ENCODE data around the gene ACAA1. TPM values are rescaled to one million over a fixed set of nuclear protein-coding genes. Genes with fewer than 3 reads are reported as not detected.
"Not testable (repeated sequence)": the region's sequence is repeated elsewhere in the genome, so short reads cannot be mapped to it uniquely, and the experiment has no call there.

ACAA1 gene
- total RNA-seq, 6 experiments from 2014 or later = 192 to 441 (median 309) TPM

DNA sequence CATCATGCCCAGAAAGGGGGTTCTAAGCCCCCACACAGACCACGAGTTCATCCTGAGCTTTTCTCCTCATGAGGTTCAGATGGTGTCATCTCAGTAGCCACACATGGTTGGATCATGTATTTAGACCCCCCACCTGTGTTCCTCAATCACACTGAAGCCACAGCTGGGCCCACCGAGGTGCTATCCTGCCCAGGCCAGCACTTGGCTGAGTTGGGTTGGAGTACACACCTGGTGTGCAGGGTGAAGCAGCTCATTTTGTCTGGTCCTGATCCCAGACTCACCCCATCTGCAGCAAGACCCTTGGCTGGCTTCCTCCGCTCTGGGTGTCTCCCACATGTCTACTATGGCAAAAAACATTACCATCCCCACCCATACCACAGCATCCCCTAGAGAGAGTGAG lies 41.9 kb downstream of the ACAA1 start:
- no peaks in the 10 kb centered on the region for H3K36me3 ChIP-seq
- no peak overlapping the region for H3K4me3 ChIP-seq
- ATAC-seq (no peak), DNase-seq (no peak)
- H3K9me3 ChIP-seq = no peaks in the 10 kb centered on the region
- WGBS (ENCODE audit: insufficient coverage, low coverage, low lambda C conversion rate, missing lambda C conversion rate) = 66% methylated on average over 2 of the region's 3 CpGs
- no peaks in the 10 kb centered on the region for H3K4me1 ChIP-seq
- no peaks in the 10 kb centered on the region for H3K27me3 ChIP-seq
- intact Hi-C loops (cut with DNase I) = no loop called here
- no peak overlapping the region for H3K27ac ChIP-seq
- no peak for TF ChIP-seq POLR2A (IDR thresholded peaks at IDR 0.05)
- TF ChIP-seq, protein P1, sequence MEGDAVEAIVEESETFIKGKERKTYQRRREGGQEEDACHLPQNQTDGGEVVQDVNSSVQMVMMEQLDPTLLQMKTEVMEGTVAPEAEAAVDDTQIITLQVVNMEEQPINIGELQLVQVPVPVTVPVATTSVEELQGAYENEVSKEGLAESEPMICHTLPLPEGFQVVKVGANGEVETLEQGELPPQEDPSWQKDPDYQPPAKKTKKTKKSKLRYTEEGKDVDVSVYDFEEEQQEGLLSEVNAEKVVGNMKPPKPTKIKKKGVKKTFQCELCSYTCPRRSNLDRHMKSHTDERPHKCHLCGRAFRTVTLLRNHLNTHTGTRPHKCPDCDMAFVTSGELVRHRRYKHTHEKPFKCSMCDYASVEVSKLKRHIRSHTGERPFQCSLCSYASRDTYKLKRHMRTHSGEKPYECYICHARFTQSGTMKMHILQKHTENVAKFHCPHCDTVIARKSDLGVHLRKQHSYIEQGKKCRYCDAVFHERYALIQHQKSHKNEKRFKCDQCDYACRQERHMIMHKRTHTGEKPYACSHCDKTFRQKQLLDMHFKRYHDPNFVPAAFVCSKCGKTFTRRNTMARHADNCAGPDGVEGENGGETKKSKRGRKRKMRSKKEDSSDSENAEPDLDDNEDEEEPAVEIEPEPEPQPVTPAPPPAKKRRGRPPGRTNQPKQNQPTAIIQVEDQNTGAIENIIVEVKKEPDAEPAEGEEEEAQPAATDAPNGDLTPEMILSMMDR (IDR thresholded peaks at IDR 0.05) = no peak

DNA sequence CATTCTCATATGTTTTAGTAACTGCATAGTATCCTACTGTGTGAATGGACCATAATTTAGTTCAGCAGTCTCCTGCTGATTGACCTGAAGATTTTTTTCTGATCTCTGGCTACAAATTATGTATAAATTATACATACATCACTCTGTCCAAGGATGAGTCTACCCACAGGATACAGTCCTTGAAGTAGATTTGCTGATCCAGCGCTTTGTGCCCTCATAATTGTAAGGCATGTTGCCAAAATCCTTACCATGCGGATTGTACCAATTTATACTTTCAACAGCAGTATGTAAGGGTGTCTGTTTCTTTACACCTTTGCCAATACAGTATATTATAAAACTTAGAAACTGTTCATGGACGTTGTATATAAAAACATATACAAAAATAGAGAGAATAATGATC lies 46.5 kb downstream of the ACAA1 start:
- H3K4me1 ChIP-seq = peaks cover 0 to 11% (median 0%) of the 10 kb centered on the region in 4 donors
- H3K36me3 ChIP-seq = no peaks in the 10 kb centered on the region
- no peak overlapping the region for H3K27ac ChIP-seq
- TF ChIP-seq, protein P1 (IDR thresholded peaks at IDR 0.05) = no peak
- no peak for TF ChIP-seq POLR2A (IDR thresholded peaks at IDR 0.05)
- WGBS (ENCODE audit: insufficient coverage, low coverage, low lambda C conversion rate, missing lambda C conversion rate) = 68% methylated on average over 3 of the region's 3 CpGs
- no peaks in the 10 kb centered on the region for H3K27me3 ChIP-seq
- intact Hi-C loops (cut with DNase I) = no loop called here
- DNase-seq (no peak), ATAC-seq (no peak)
- H3K9me3 ChIP-seq = no peaks in the 10 kb centered on the region
- H3K4me3 ChIP-seq = no peak overlapping the region

DNA sequence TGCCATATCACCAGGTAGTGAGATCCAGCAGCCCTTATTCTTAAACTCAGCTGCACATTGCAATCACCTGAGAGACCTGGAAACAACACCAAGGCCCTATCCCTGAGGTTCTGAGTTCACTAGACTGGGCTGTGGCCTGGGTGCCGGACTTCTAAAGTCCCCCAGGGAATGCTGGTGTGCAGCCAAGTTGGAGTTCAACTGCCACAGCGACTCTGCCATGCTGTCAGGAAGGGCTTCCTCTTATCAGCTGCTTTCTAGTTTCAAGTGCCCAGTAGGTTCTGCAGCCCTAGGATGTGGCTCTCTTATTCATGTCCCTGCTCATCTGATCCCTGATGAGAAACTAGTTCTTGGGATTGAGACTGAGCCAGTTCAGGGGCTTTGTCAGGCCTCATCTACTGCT lies 47.8 kb downstream of the ACAA1 start:
- H3K27ac ChIP-seq = no peak overlapping the region
- intact Hi-C loops (cut with DNase I) = no loop called here
- WGBS (ENCODE audit: insufficient coverage, low coverage, low lambda C conversion rate, missing lambda C conversion rate) = no CpG with 5 or more reads among the region's 2 CpGs
- H3K9me3 ChIP-seq = no peaks in the 10 kb centered on the region
- H3K4me3 ChIP-seq = no peak overlapping the region
- TF ChIP-seq POLR2A (IDR thresholded peaks at IDR 0.05) = no peak
- TF ChIP-seq, protein P1 (IDR thresholded peaks at IDR 0.05) = no peak
- no peaks in the 10 kb centered on the region for H3K27me3 ChIP-seq
- DNase-seq = no peak
- H3K4me1 ChIP-seq = peaks cover 0 to 11% (median 0%) of the 10 kb centered on the region in 4 donors
- no peaks in the 10 kb centered on the region for H3K36me3 ChIP-seq
- no peak for ATAC-seq

DNA sequence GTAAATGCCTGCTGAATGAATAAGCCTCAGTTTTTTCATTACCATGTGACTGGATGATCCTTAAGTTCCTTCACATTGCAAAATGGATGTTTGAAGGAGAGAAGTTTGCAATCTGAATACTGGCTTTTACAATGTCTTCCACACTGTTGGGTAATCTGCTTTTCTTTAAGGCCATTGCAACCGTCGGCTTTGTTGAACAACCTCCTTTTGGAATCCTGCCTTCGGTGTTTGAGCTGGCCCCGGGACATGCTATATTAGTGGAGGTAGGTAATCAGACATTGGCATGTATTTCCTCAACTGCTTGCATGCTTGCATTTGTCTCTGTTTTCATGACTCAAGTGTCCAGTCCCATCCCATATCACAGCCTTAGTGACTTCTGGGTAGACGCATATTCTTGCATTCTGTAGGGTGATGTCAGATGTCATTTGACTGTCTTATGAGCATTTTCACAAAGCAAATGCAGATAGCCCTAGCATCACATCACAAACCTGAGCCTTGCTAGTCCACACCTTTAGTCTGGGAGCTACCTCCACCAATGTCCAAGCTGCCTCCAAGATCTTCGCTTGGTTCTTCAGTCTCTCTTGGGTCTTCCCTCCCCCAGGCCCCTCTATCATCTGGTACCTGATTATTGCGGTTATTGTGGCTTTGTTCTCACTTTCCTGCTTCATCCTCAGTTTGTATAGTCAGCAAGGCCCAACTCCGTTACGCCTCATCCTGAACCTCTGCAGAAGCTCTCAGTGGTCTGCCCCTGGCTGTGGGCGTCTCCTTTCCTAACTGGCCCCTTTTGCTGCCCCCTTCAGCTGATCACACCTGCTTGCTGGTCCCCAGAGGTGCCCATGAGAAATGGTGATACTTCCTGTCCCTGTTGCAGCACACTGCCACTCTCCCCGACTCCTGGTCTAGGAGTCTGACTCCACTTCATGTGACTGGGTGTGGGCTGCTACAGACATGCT lies 48.5 kb downstream of the ACAA1 start:
- no peak overlapping the region for H3K27ac ChIP-seq
- no peaks in the 10 kb centered on the region for H3K9me3 ChIP-seq
- peaks cover 0 to 11% (median 0%) of the 10 kb centered on the region in 4 donors for H3K4me1 ChIP-seq
- H3K36me3 ChIP-seq = no peaks in the 10 kb centered on the region
- ATAC-seq (no peak), DNase-seq (no peak)
- WGBS (ENCODE audit: insufficient coverage, low coverage, low lambda C conversion rate, missing lambda C conversion rate) = 83% methylated on average over 6 of the region's 11 CpGs
- H3K4me3 ChIP-seq = no peak overlapping the region
- no peaks in the 10 kb centered on the region for H3K27me3 ChIP-seq
- intact Hi-C loops (cut with DNase I) = no loop called here
- no peak for TF ChIP-seq POLR2A (IDR thresholded peaks at IDR 0.05)
- TF ChIP-seq, protein P1 (IDR thresholded peaks at IDR 0.05) = no peak

DNA sequence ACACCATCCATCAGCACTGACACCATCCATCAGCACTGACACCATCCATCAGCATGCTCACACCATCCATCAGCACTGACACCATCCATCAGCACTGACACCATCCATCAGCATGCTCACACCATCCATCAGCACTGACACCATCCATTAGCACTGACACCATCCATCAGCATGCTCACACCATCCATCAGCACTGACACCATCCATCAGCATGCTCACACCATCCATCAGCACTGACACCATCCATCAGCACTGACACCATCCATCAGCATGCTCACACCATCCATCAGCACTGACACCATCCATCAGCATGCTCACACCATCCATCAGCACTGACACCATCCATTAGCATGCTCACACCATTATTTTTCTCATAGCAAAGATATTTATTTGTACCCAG lies 49.6 kb downstream of the ACAA1 start:
- H3K27me3 ChIP-seq; DNase-seq; H3K4me3 ChIP-seq; intact Hi-C loops (cut with DNase I); H3K36me3 ChIP-seq; H3K9me3 ChIP-seq; H3K27ac ChIP-seq; ATAC-seq: not testable (repeated sequence)
- peaks cover 0 to 11% (median 0%) of the 10 kb centered on the region in 4 donors for H3K4me1 ChIP-seq

All from right lobe of liver (tissue), 6 donors.